Epidermal melanocyte (primary cell): ENCODE results near the gene ITPKA.
"Not testable (repeated sequence)": the region's sequence is repeated elsewhere in the genome, so short reads cannot be mapped to it uniquely, and the experiment has no call there.

Source experiments
- DNase-seq: peaks from one replicate; pipeline ENCODE4 v3.0.0; 2011; ENCODE audit warnings: low spot score; ENCODE audit not compliant: insufficient read length

The ITPKA gene

DNA sequence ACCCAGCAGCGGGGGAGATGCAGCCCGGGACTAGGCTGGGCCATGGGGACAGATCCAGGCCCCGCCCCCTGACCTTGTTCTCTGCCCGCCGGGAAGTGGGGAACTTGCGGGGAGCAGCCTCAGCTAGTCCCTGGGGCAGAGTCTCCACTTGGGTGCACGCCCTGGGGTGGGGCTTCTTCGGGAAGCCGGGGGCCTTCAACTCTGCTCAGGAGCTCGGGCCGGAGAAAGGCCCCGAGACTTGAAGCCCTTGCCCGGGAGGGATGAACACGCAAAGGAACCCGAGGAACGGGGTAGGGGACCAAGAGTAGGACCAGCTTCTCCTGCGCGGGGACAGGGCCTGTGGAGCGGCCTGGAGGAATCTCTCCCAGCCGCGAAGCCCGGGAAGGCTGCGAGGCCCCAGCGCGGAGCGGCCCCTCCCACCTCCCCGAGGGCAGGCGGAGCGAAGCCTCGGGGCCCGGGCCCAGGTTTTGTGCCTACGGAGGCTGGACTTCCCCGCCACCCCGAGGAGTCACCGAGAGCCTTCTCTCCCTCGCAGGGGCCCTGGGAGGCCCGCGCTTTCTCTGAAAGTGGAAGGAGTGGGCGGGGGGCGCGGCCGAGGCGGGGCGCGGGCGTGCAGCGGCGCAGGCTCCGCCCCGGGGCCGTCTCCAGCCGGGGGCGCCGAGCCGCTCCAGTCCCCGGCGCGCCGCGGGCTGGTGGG, at the start of gene ITPKA:
Gene ITPKA (plus strand): TSS at position 670 of the 697 bp plus-strand sequence. CDS start 54 bp downstream, outside the sequence.
- peak; percentile 55 for DNase-seq

DNA sequence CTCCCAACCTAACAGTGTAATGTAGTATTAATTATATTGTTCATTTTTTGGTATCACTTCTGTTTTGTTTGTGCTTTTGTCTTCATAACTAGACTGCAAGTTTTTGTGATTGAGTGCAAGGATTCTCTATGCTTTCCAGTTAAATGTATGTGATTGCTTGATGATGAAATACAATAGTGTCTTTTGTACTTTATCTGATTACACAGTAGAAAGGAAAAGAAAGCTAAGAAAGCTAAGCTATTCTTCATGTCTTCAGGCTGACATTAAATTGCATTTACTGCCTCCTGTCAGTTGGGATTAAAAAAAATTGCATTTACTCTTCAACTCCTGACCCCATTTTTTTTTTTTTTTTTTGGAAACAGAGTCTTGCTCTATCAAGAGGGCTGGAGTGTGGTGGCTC, 48.3 kb upstream of the ITPKA start:
- DNase-seq: peak; percentile 27

DNA sequence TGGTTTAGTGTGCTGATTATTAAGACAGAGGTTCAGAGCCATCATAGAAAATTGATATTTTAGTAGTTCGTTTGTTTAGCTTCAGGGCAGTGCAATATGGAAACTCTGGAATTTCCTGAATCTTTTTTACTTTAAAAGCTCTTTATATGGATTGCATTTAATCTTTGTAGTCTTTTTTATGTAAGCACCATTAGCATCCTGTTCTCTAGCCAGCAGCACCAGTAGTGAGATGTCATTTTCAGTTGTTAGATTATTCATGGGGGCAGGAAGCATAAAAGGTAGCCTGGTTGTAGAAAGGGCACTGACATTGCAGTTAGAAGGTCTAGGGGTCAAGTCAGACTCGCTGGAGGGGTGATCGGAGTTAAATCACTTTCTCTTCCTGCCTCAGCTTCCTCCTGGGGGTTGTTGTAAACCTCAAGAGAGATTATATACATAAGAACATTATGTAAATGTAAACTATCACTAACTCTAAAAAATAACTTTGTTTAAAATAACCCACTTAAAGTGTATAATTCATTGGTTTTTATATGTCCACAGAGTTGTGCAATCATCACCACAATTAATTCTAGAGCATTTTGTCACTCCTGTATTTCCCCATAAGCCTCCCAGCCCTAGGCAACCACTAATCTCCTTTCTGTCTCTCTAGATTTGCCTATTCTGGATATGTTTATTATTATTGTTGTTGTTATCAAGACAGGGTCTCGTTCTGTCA, 31.4 kb upstream of the ITPKA start:
- no peak for DNase-seq

DNA sequence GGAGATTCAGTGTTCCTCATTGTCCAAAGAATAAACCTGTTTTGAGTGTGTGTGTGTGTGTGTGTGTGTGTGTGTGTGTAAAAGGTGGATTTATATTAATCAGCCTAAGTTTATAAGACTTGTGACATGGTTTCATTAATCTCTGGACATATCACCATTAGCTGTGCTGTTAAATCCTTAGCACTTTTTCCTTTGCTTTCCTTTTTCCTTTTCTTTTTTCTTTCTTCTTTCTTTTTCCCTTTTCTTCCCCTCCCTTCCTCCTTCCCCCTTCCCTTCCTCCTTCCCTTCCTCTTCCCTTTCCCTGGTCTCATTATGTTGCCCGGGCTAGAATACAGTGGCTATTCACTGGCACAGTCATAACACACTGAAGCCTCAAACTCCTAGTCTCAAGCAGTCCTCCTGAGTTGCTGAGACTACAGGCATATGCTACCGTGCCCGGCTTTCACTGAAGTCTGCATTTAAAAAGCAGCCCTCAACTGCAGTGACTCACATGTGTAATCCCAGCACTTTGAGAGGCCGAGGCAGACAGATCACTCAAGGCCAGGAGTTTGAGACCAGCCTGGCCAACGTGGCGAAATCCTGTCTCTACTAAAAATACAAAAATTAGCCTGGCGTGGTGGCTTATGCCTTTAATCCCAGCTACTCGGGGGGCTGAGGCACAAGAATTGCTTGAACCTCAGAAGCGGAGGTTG, 28.6 kb upstream of the ITPKA start:
- no peak for DNase-seq

DNA sequence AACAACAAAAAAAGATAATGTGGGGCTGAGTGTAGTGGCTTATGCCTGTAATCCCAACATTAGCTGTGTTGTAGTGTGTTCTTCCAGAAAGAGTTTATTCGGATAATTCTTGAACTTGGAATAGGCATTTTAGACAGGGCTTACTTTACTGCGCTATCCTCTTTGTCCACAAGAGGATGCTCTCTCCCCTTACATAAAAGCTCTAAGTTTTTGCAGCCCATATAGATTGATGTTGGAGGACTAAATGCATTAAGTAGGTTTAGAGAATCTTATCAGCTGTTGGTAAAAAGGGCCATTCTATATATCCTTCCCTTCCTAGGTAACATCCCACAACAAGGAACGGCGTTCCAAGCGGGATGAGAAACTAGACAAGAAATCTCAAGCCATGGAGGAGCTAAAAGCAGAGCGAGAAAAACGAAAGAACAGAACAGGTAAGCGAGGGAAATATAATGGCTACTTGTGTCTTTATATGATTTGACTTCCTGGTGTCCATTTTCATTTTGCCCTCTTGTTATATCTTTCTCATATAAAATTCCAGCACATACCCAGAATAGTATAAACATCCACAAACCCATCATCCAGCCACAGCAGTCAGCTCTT, 27.8 kb upstream of the ITPKA start:
- DNase-seq: peak; percentile 29

GRCh38 chr15:41466711-41467110, 27.0 kb upstream of the ITPKA start:
- no peak for DNase-seq

- DNase-seq: not testable (repeated sequence)
Measured at GRCh38 chr15:41469644-41470043, 24.0 kb upstream of the ITPKA start.

DNA sequence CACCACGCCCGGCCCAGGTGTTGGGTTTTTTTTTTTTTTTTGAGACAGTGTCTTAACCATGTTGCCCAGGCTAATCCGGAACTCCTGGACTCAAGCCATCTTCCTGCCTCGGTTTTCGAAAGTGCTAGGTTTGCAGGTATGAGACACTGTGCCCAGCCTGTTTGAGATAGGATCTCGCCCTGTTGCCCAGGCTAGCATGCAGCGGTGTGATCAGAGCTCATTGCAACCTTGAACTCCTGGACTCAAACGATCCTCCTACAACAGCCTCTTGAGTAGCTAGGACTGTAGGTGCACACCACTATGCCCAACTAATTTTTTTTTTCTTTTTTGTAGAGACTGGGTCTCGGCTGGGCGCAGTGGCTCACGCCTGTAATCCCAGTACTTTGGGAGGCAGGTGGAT, 20.3 kb upstream of the ITPKA start:
- DNase-seq: no peak

- DNase-seq: no peak
Measured at GRCh38 chr15:41474436-41474835, 19.2 kb upstream of the ITPKA start.

DNA sequence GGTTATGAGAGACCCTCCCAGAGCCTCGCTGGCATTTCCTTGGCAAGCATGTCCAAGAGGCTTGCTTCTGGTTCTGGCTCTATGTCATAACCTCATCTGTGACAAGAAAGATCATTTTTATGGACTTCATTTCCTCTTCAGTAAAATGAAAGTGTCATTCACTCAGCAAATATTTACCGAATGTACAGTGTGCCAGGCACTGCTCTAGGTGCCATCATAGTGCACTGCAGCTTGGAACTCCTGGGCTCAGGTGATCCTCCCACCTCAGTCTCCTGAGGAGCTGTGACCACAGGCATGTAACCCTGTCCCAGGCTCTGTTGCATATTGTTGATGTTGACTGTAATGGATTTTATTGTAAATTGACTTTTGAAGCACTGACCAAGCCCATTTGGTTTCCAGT, 18.7 kb upstream of the ITPKA start:
- no peak for DNase-seq

DNA sequence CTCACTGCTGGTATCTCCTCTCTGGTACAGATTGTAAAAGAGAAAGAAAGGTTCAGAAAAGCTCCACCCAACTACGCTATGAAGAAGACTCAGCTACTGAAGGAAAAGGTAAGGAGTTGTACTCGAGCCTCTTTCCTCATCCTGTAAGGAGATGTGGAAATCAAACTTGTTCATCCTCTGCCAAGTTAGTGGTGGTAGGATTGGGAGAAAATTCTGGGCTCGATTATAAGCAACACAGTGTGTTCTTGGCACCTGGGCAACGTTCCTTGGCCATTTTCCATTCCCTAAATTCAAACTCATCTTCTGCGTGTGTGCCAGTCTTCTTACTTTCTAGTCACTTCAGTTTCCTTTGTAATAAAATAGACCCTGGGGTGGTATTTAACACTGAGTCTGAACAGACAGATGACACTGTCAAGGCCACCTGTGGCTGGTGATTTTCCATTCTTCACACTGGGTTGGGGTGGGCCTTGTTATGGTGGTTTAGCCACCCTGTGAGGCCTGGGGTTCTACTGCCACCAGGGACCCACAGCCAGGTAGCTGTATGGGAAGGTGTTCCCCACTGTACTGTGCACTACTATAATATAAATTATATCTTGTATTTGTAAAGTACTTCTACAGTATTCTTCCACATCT, 17.1 kb upstream of the ITPKA start:
- DNase-seq: no peak

DNA sequence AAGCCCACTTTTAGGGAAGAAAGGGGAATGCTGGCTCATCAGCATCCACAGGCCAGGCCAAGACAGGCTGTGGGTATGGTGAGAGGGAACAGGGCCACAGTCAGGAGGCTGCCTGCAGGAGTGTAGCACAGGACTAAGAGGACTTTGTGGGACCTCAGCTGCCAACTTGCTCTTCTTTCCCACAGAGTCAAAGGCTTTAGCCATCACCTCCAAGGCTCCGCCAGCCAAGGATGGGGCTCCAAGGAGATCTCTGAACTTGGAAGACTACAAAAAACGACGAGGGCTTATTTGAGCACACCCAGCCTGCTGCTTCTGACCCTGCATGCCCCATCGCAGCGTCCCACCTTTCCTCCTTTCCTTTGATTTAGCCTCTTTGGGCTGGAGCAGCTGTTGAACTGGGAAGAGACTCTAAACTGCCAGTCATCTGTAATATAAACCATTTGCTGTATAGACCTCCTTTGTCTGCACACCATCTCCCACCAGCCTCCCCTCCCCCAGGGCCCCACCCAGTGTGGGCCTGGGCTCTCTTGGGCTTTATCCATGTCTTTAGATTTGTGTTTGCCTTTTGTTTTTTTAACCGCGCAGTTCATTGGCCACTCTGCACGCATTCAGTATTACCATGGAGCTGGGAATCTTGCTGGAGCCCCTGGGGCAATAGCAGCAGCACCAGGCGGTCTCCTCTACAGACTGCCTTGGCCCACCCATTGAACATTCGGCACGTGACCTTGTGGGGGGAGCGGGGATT, 13.1 kb upstream of the ITPKA start:
- DNase-seq: no peak

DNA sequence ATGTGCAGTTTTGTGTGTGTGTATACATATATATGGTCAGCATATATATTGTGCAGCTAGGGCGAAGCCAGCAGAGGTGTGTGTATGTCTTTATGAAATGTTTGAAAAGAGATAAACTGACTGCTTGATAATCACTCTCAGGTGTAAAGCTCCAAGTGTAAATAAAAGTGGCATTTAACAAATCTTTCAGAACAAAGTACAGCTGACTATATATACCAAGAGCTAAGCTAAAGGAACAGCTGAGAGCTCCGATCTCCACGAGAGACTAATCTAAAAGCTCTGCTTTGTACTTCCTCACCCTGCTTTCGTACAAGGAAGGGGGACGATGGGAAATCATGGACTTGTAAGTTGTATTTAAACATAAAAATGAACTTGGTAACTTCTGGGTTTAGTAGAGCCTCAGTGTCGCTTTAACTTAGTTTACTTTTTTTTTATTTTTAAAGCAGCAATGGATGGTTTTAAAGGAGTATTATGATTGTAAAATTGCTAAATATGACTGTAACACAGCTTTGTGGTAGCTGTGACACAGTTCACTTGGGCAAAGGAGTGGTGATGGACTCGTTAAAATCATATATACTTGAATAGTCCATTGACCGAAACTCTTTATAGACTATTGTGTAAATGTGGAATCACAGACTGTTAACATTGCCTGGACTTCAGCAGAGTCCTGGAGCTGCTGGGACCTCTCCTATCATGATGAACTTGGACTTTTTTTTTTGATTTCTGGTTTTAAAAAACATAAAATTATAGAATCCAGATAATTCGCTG, 11.4 kb upstream of the ITPKA start:
- peak; percentile 8 for DNase-seq

DNA sequence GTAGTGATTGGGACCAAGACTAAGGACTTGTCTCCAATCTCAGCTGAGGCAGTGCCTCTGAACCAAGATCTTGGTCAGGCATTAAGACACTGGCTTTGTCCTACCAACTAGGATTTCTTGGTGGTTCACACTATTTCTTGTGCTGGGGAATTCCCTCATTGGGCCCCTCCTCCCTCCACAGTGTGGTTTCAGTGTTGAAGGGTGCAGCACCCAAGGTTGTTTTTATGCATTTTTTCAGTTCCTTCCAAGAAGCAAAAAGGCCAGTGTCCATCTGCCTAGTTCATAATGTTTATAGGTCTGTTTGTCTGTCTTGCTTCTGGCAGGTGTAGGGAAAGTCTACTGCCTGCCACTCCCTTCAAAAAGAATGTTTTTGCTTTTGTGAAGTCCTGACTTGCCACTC, 10.6 kb upstream of the ITPKA start:
- DNase-seq: peak; percentile 16

DNA sequence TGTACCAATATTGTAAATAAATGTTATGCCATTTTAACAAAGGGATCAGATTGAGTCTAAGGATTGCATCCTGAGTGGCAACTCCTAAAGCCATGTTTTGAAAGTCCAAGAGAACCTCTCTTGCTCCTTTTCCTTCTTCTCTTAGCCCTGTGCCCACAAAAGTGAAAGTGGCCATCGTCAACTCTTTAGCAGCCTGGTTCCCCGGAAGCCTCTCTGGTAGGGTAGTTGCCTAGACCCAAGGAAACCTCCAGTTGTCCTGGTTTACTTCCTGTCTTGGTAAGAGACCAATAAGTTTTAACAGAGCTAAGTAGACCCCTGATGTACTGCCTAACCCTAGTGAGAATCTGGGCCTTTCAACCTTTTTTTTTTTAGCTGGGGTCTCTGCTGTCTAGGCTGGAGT, 10.2 kb upstream of the ITPKA start:
- peak; percentile 11 for DNase-seq

- DNase-seq: peak; percentile 5
Measured at GRCh38 chr15:41484937-41485625, 8.6 kb upstream of the ITPKA start.

GRCh38 chr15:41486286-41486685, 7.4 kb upstream of the ITPKA start:
- no peak for DNase-seq

- no peak for DNase-seq
Measured at GRCh38 chr15:41487381-41487780, 6.3 kb upstream of the ITPKA start.

- DNase-seq: no peak
Measured at GRCh38 chr15:41487802-41488201, 5.9 kb upstream of the ITPKA start.
